BLaER1 treated with 17β-estradiol and CSF1 and Interleukin-3, amounts not matched to agents 10 nM and 100 nM (cell line): ENCODE results near the gene EDC3.
"Not testable (repeated sequence)": the region's sequence is repeated elsewhere in the genome, so short reads cannot be mapped to it uniquely, and the experiment has no call there.

Experiments
- H3K27ac ChIP-seq, 11 experiments: shearing (Covaris generic); formaldehyde crosslinking; 2 replicates each; pipeline ENCODE4 v1.8.1; 2022
- H3K27me3 ChIP-seq, 11 experiments: shearing (Covaris generic); formaldehyde crosslinking; 2 replicates each; pipeline ENCODE4 v1.8.1; 2022
- H3K36me3 ChIP-seq, 11 experiments: shearing (Covaris generic); formaldehyde crosslinking; 2 replicates each; pipeline ENCODE4 v1.8.1; 2022
- H3K4me1 ChIP-seq, 10 experiments: shearing (Covaris generic); formaldehyde crosslinking; 2 replicates each; pipeline ENCODE4 v1.8.1; 2022
- H3K4me2 ChIP-seq, 11 experiments: shearing (Covaris generic); formaldehyde crosslinking; 2 replicates each; pipeline ENCODE4 v1.8.1; 2022
- H3K4me3 ChIP-seq, 10 experiments: shearing (Covaris generic); formaldehyde crosslinking; 2 replicates each; pipeline ENCODE4 v1.8.1; 2022
- H3K9ac ChIP-seq, 11 experiments: shearing (Covaris generic); formaldehyde crosslinking; 2 replicates each; pipeline ENCODE4 v1.8.1; 2022
- H3K9me3 ChIP-seq, 11 experiments: shearing (Covaris generic); formaldehyde crosslinking; replicated peaks in 1 of 11; 2 replicates each; pipeline ENCODE4 v1.8.1; 2022
- H4K20me1 ChIP-seq, 11 experiments: shearing (Covaris generic); formaldehyde crosslinking; 2 replicates each; pipeline ENCODE4 v1.8.1; 2022
- Cebpa-rat ChIP-seq, 11 experiments: shearing (Covaris generic); IDR thresholded peaks; 2 replicates each; pipeline ENCODE4 v1.8.1; 2022

EDC3 gene

DNA sequence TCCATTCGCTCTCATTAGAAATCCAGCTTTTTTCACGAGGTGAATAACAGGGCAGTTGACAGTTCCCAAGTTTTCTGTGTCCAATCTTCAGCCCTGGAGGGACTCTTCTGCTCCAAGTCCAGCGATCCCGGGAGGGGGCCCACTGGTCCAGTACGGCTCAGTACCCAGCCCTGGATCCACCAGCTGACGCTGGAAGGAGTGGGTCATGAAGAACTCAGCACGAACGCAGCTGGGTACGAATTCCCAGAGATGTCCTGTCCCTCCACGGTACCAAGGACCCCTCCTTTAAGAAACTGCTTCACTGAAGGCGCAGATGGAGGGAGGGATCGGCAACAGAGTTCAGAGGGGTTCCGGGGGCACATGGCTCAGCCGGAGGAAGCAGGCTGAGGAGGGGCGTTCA, 96.7 kb downstream of the EDC3 start:
- Histone ChIP-seq H3K9ac (peak overlapping the region in 3 of 11 experiments; percentile 72 to 81 (median 79); a peak in 4 of 22 replicates), H3K36me3 (peaks cover 0 to 20% (median 5%) of the 10 kb centered on the region in 11 experiments; a peak in 7 of 22 replicates), H4K20me1 (peaks cover 0 to 14% (median 0%) of the 10 kb centered on the region in 11 experiments; a peak in 2 of 22 replicates), H3K4me3 (peak overlapping the region in 5 of 10 experiments; percentile 53 to 70 (median 61); a peak in 10 of 20 replicates), H3K9me3 (no peaks in the 10 kb centered on the region), H3K4me2 (peak overlapping the region; percentile 66 to 93 (median 90)), H3K4me1 (peaks cover 16 to 25% (median 23%) of the 10 kb centered on the region in 10 experiments), H3K27me3 (no peaks in the 10 kb centered on the region), H3K27ac (peak overlapping the region in 1 of 11 experiments; percentile 70; a peak in 2 of 22 replicates)
- TF ChIP-seq Cebpa-rat (IDR thresholded peaks at IDR 0.05), result no peak

- Histone ChIP-seq H3K4me2 (peak overlapping the region; percentile 66 to 93 (median 90)), H3K27me3 (no peaks in the 10 kb centered on the region), H3K4me3 (peak overlapping the region; percentile 51 to 70 (median 59)), H3K9ac (peak overlapping the region; percentile 65 to 81 (median 72)), H4K20me1 (peaks cover 0 to 10% (median 0%) of the 10 kb centered on the region in 11 experiments; a peak in 2 of 22 replicates), H3K36me3 (peaks cover 1 to 28% (median 7%) of the 10 kb centered on the region in 11 experiments; a peak in 15 of 22 replicates), H3K9me3 (no peaks in the 10 kb centered on the region), H3K27ac (peak overlapping the region; percentile 36 to 78 (median 70); a peak in 21 of 22 replicates), H3K4me1 (peaks cover 16 to 25% (median 23%) of the 10 kb centered on the region in 10 experiments)
- TF ChIP-seq Cebpa-rat (IDR thresholded peaks at IDR 0.05), result no peak
These were observed 97.5 kb downstream of the EDC3 start for GRCh38 chr15:74598126-74598842.

- H4K20me1 ChIP-seq, H3K4me2 ChIP-seq, H3K4me3 ChIP-seq, H3K9me3 ChIP-seq, H3K27ac ChIP-seq, H3K9ac ChIP-seq, H3K27me3 ChIP-seq: not testable (repeated sequence)
- peaks cover 16 to 25% (median 23%) of the 10 kb centered on the region in 10 experiments for H3K4me1 ChIP-seq
- H3K36me3 ChIP-seq, result peaks cover 12 to 38% (median 18%) of the 10 kb centered on the region in 11 experiments; a peak in 19 of 22 replicates
These were observed 98.6 kb downstream of the EDC3 start for GRCh38 chr15:74597146-74597705.

GRCh38 chr15:74596736-74597135, 99.1 kb downstream of the EDC3 start:
- peaks cover 17 to 43% (median 23%) of the 10 kb centered on the region in 11 experiments; a peak in 20 of 22 replicates for H3K36me3 ChIP-seq
- H3K9me3 ChIP-seq, result not testable (repeated sequence)

DNA sequence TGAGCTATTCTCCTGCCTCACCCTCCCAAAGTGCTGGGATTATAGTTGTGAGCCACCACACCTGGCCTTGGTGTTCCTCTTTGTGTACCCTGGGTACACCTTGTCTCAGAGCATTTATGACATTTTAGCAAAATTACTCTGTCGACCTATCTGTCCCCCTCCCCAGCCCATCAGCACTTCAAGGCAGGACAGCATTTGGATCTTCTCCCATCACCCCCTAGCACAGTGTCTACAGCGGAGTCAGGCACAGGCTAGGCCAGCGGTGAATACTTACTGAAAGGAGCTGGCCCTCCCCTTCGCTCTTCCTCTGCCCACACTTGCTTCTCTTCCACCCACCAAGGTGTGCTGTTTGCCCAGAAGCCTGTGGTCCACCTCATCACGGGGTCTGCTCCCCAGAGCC, 100.6 kb downstream of the EDC3 start:
- Histone ChIP-seq H3K4me3 (no peak overlapping the region), H3K27me3 (no peaks in the 10 kb centered on the region), H3K36me3 (peaks cover 18 to 58% (median 36%) of the 10 kb centered on the region in 11 experiments; a peak in 21 of 22 replicates)

More at GRCh38 chr15:74596736-74597135, 99.1 kb downstream of the EDC3 start:
- not testable (repeated sequence) for H3K4me2 ChIP-seq, H3K9ac ChIP-seq, H3K27ac ChIP-seq, H3K4me3 ChIP-seq, H4K20me1 ChIP-seq, H3K27me3 ChIP-seq
- peaks cover 16 to 25% (median 23%) of the 10 kb centered on the region in 10 experiments for H3K4me1 ChIP-seq

GRCh38 chr15:74594455-74594854, 101.4 kb downstream of the EDC3 start:
- no peaks in the 10 kb centered on the region for H4K20me1 ChIP-seq
- TF ChIP-seq Cebpa-rat (IDR thresholded peaks at IDR 0.05), result no peak
- H3K27ac ChIP-seq, result no peak overlapping the region
- H3K9me3 ChIP-seq, result no peaks in the 10 kb centered on the region
- peaks cover 18 to 60% (median 41%) of the 10 kb centered on the region in 11 experiments; a peak in 21 of 22 replicates for H3K36me3 ChIP-seq
- H3K4me1 ChIP-seq, result peaks cover 17 to 29% (median 26%) of the 10 kb centered on the region in 10 experiments
- no peaks in the 10 kb centered on the region for H3K27me3 ChIP-seq
- no peak overlapping the region for H3K4me2 ChIP-seq
- no peak overlapping the region for H3K9ac ChIP-seq
- H3K4me3 ChIP-seq, result no peak overlapping the region

More for the DNA sequence above, 100.6 kb downstream of the EDC3 start:
- peaks cover 21 to 26% (median 24%) of the 10 kb centered on the region in 10 experiments for H3K4me1 ChIP-seq
- H4K20me1 ChIP-seq, result no peaks in the 10 kb centered on the region
- H3K27ac ChIP-seq, result no peak overlapping the region
- no peak for TF ChIP-seq Cebpa-rat (IDR thresholded peaks at IDR 0.05)
- H3K9ac ChIP-seq, result no peak overlapping the region
- no peak overlapping the region for H3K4me2 ChIP-seq
- no peaks in the 10 kb centered on the region for H3K9me3 ChIP-seq

DNA sequence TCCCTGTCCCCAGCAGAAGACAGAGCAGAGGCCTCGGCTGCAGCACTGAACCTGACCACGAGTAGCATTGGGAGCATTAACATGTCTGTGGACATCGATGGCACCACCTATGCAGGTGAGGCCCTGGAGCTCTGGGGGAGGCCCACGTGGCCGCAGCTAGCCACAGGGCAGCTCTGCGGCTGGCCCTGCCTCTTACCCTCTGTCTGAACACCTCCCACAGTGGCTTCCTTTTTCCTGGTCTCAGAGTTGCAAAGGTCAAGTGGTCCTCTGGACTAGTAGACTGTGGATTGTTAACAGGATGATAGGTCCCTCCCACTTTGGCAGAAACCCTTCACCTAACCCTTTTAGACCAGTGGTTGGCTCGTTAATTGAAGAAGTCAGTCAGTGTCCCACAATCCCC, 102.7 kb downstream of the EDC3 start:
- Histone ChIP-seq H3K36me3 (peaks cover 18 to 61% (median 42%) of the 10 kb centered on the region in 11 experiments; a peak in 21 of 22 replicates), H3K4me1 (peaks cover 3 to 31% (median 26%) of the 10 kb centered on the region in 10 experiments; a peak in 19 of 20 replicates)
- no peak for TF ChIP-seq Cebpa-rat (IDR thresholded peaks at IDR 0.05)

GRCh38 chr15:74592222-74592621, 103.6 kb downstream of the EDC3 start:
- Histone ChIP-seq H3K4me3 (no peak overlapping the region), H3K27ac (no peak overlapping the region), H3K4me1 (peaks cover 0 to 31% (median 24%) of the 10 kb centered on the region in 10 experiments; a peak in 13 of 20 replicates), H4K20me1 (no peaks in the 10 kb centered on the region), H3K27me3 (no peaks in the 10 kb centered on the region), H3K9me3 (no peaks in the 10 kb centered on the region), H3K9ac (no peak overlapping the region), H3K4me2 (no peak overlapping the region), H3K36me3 (peaks cover 18 to 61% (median 42%) of the 10 kb centered on the region in 11 experiments; a peak in 21 of 22 replicates)
- no peak for TF ChIP-seq Cebpa-rat (IDR thresholded peaks at IDR 0.05)

More for the DNA sequence above, 102.7 kb downstream of the EDC3 start:
- Histone ChIP-seq H3K4me2 (no peak overlapping the region), H3K9ac (no peak overlapping the region), H3K4me3 (no peak overlapping the region), H3K27ac (no peak overlapping the region), H3K27me3 (no peaks in the 10 kb centered on the region), H3K9me3 (no peaks in the 10 kb centered on the region), H4K20me1 (no peaks in the 10 kb centered on the region)

DNA sequence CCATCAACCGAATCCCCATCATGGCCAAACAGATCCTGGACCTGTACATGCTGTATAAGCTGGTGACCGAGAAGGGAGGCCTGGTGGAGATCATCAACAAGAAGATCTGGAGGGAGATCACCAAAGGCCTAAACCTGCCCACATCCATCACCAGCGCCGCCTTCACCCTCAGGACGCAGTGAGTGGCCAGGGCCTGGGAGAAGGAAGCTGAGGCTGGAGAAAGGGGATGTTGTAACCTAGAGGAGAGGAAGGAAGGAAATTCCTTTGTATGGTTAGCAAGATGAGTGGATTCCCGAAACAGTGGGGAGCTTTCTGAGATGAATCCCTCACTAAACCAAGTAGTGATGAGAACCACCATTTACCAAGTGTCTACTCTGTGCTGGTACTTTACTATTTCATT, 106.0 kb downstream of the EDC3 start:
- H3K9ac ChIP-seq, result no peak overlapping the region
- no peaks in the 10 kb centered on the region for H3K9me3 ChIP-seq
- peaks cover 18 to 65% (median 41%) of the 10 kb centered on the region in 11 experiments; a peak in 21 of 22 replicates for H3K36me3 ChIP-seq
- TF ChIP-seq Cebpa-rat (IDR thresholded peaks at IDR 0.05), result no peak
- peak overlapping the region in 8 of 11 experiments; percentile 26 to 79 (median 59); a peak in 13 of 22 replicates for H3K4me2 ChIP-seq
- no peaks in the 10 kb centered on the region for H3K27me3 ChIP-seq
- H3K4me1 ChIP-seq, result peaks cover 0 to 31% (median 24%) of the 10 kb centered on the region in 10 experiments; a peak in 13 of 20 replicates
- peak overlapping the region in 4 of 11 experiments; percentile 10 to 35 (median 17); a peak in 4 of 22 replicates for H3K27ac ChIP-seq
- peaks cover 0 to 4% (median 0%) of the 10 kb centered on the region in 11 experiments; a peak in 1 of 22 replicates for H4K20me1 ChIP-seq
- peak overlapping the region in 1 of 10 experiments; percentile 6; a peak in 1 of 20 replicates for H3K4me3 ChIP-seq
